Lower leg skin (tissue), 3 donors: ENCODE data around the gene SLC25A22.

Experiments used
- CTCF ChIP-seq, 3 donors: fragments of 450-650 bp; IDR thresholded peaks; one replicate each; pipeline ENCODE4 v1.5.1; 2016; ENCODE audit warnings: antibody characterized with exemption in 3 of 3, mild to moderate bottlenecking in 3 of 3, moderate library complexity in 2 of 3
- POLR2A ChIP-seq, 2 donors: fragments of 450-650 bp; IDR thresholded peaks; one replicate each; pipeline ENCODE4 v1.6.1; 2016 to 2017; ENCODE audit warnings: antibody characterized with exemption in 2 of 2, mild to moderate bottlenecking in 1 of 2, moderate library complexity in 1 of 2

GRCh38 chr11:802018-802617, 4.0 kb upstream of the SLC25A22 start:
- no peak for TF ChIP-seq POLR2A (IDR thresholded peaks at IDR 0.05)
- no peak for TF ChIP-seq CTCF (IDR thresholded peaks at IDR 0.05)
